Epithelial cell of esophagus (primary cell): ENCODE measurements around the gene AP4B1.

ENCODE experiments used
- DNase-seq: peaks from one replicate; pipeline ENCODE4 v3.0.0; 2010; ENCODE audit warnings: low read depth
- H3K4me3 ChIP-seq: 2 replicates; pipeline ENCODE4 v1.5.1; 2011; ENCODE audit warnings: mild to moderate bottlenecking, low read length, control low read depth
- CTCF ChIP-seq: IDR thresholded peaks from 2 replicates; pipeline ENCODE4 v1.5.1; 2011; ENCODE audit warnings: low read depth, mild to moderate bottlenecking, low read length, control low read depth, inconsistent platforms; ENCODE audit not compliant: insufficient read depth; ENCODE audit errors: missing control alignments

The AP4B1 gene

GRCh38 chr1:113924473-113924872 is 19.9 kb upstream of the AP4B1 start:
- no peak for TF ChIP-seq CTCF
- DNase-seq: no peak
- H3K4me3 ChIP-seq: no peak overlapping the region

- TF ChIP-seq CTCF: no peak
- DNase-seq: no peak
- H3K4me3 ChIP-seq: no peak overlapping the region
Measured at GRCh38 chr1:113922957-113923356, 18.4 kb upstream of the AP4B1 start.

GRCh38 chr1:113918243-113918642 is 13.6 kb upstream of the AP4B1 start:
- no peak for DNase-seq
- no peak for TF ChIP-seq CTCF
- H3K4me3 ChIP-seq: no peak overlapping the region

- peak; percentile 95 for DNase-seq
- TF ChIP-seq CTCF: no peak
- no peak overlapping the region for H3K4me3 ChIP-seq
Measured at GRCh38 chr1:113917400-113918082, 12.9 kb upstream of the AP4B1 start.

- TF ChIP-seq CTCF: no peak
- no peak for DNase-seq
Measured at GRCh38 chr1:113916974-113917373, 12.4 kb upstream of the AP4B1 start.

GRCh38 chr1:113913887-113914664 is 9.5 kb upstream of the AP4B1 start:
- TF ChIP-seq CTCF: no peak
- no peak overlapping the region for H3K4me3 ChIP-seq
- DNase-seq: no peak

More at GRCh38 chr1:113916974-113917373, 12.4 kb upstream of the AP4B1 start:
- H3K4me3 ChIP-seq: no peak overlapping the region
